Right lung (tissue), 5 donors: ENCODE measurements around the gene NAA80. TPM values are rescaled to one million over a fixed set of nuclear protein-coding genes. Genes with fewer than 3 reads are reported as not detected.
A peak's percentile ranks its signal among the peaks of the same experiment; 100 is the strongest.

Experiments used
- DNase-seq, 2 donors: peaks; one replicate each; pipeline ENCODE4 v3.0.0-alpha.2; 2013
- polyA plus RNA-seq, 5 donors: library from polyadenylated mRNA; unstranded; fragments of 120-200 nt; gene quantifications; one replicate each; pipeline versions ENCODE4 v1.2.1 to v1.2.3, GENCODE V29; 2013; ENCODE audit warnings: inconsistent platforms in 1 of 5, low replicate concordance in 1 of 5; ENCODE audit not compliant: insufficient read length in 5 of 5, insufficient read depth in 1 of 5

The NAA80 gene
- polyA plus RNA-seq, 5 donors = 6.1 to 10.2 (median 7.9) TPM

GRCh38 chr3:50331364-50331907 lies 32.2 kb upstream of the NAA80 start:
- DNase-seq = no peak

- DNase-seq = no peak
Measured at GRCh38 chr3:50330330-50330729, 31.1 kb upstream of the NAA80 start.

- peak; percentile 94 to 97 for DNase-seq
Measured at GRCh38 chr3:50327943-50328691, 28.9 kb upstream of the NAA80 start, which contains the start of gene TUSC2. Gene TUSC2 (minus strand): TSS chr3:50328223. CDS start chr3:50328099, 124 bp downstream.

- DNase-seq = no peak
Measured at GRCh38 chr3:50327129-50327528, 27.9 kb upstream of the NAA80 start.

- no peak for DNase-seq
Measured at GRCh38 chr3:50326182-50326541, 27.0 kb upstream of the NAA80 start.

- DNase-seq = no peak
Measured at GRCh38 chr3:50325497-50326181, 26.4 kb upstream of the NAA80 start.

- no peak for DNase-seq
Measured at GRCh38 chr3:50325113-50325480, 25.9 kb upstream of the NAA80 start.

GRCh38 chr3:50324351-50325112 lies 25.3 kb upstream of the NAA80 start:
- no peak for DNase-seq

- no peak for DNase-seq
Measured at GRCh38 chr3:50323614-50324199, 24.5 kb upstream of the NAA80 start.

- DNase-seq = no peak
Measured at GRCh38 chr3:50323092-50323600, 23.9 kb upstream of the NAA80 start.

- no peak for DNase-seq
Measured at GRCh38 chr3:50322386-50323091, 23.3 kb upstream of the NAA80 start, which contains the start of gene HYAL2. Gene HYAL2 (minus strand): TSS chr3:50322745. CDS start chr3:50320489, 2,256 bp downstream.

- no peak for DNase-seq
Measured at GRCh38 chr3:50322115-50322385, 22.8 kb upstream of the NAA80 start.

- DNase-seq = peak; percentile 89 to 90
Measured at GRCh38 chr3:50321336-50322114, 22.3 kb upstream of the NAA80 start.

- peak; percentile 86 to 88 for DNase-seq
Measured at GRCh38 chr3:50320853-50321335, 21.7 kb upstream of the NAA80 start.

- DNase-seq = no peak
Measured at GRCh38 chr3:50319894-50320625, 20.9 kb upstream of the NAA80 start.

GRCh38 chr3:50319181-50319893 lies 20.1 kb upstream of the NAA80 start:
- DNase-seq = no peak

GRCh38 chr3:50318615-50319014 lies 19.4 kb upstream of the NAA80 start:
- DNase-seq = no peak

GRCh38 chr3:50318163-50318562 lies 19.0 kb upstream of the NAA80 start:
- DNase-seq = no peak

- DNase-seq = no peak
Measured at GRCh38 chr3:50317300-50317699, 18.1 kb upstream of the NAA80 start.
